Adrenal gland (tissue), 12 donors: ENCODE data around the gene HPSE. TPM values are rescaled to one million over a fixed set of nuclear protein-coding genes. Genes with fewer than 3 reads are reported as not detected.
A peak's percentile ranks its signal among the peaks of the same experiment; 100 is the strongest.

Experiments used
- DNase-seq, 7 donors: peaks; one replicate each; pipeline ENCODE4 v3.0.0-alpha.2; 2019 to 2020
- H3K27ac ChIP-seq, 5 donors: fragments of 200-600 bp; sonication (generic) in 4 of 5; 1 replicate in 3 of 5; 2 replicates in 2 of 5; pipeline versions ENCODE4 v1.5.1 to v1.8.0; 2016 to 2020; ENCODE audit warnings: mild to moderate bottlenecking in 1 of 5
- H3K27me3 ChIP-seq: fragments of 200-600 bp; 2 replicates; pipeline ENCODE4 v1.8.0; 2021
- H3K36me3 ChIP-seq, 2 donors: fragments of 200-600 bp; replicated peaks in 1 of 2; 1 replicate in 1 of 2; 2 replicates in 1 of 2; pipeline versions ENCODE4 v1.5.1 to v1.8.0; 2018 to 2022
- H3K4me1 ChIP-seq, 2 donors: fragments of 200-600 bp; replicated peaks in 1 of 2; 1 replicate in 1 of 2; 2 replicates in 1 of 2; pipeline versions ENCODE4 v1.5.1 to v1.8.0; 2018 to 2021
- H3K4me3 ChIP-seq, 4 donors: fragments of 200-600 bp; sonication (generic) in 3 of 4; one replicate each; pipeline ENCODE4 v1.5.1; 2016 to 2018
- H3K9me3 ChIP-seq, 3 donors: fragments of 200-600 bp; sonication (generic) in 1 of 3; replicated peaks in 1 of 3; 1 replicate in 2 of 3; 2 replicates in 1 of 3; pipeline versions ENCODE4 v1.5.1 to v1.8.0; 2016 to 2021
- CTCF ChIP-seq, 6 experiments: fragments of 450-650 bp in 4 of 6; fragments of 200-600 bp in 2 of 6; sonication (generic) in 1 of 6; IDR thresholded peaks; 1 replicate in 5 of 6; 2 replicates in 1 of 6; pipeline versions ENCODE4 v1.5.1 to v1.8.0; 2016 to 2021; ENCODE audit warnings: antibody characterized with exemption in 6 of 6, mild to moderate bottlenecking in 2 of 6, moderate library complexity in 1 of 6
- POLR2A ChIP-seq, 2 donors: fragments of 450-650 bp; IDR thresholded peaks; one replicate each; pipeline ENCODE4 v1.6.1; 2017; ENCODE audit warnings: antibody characterized with exemption in 2 of 2, mild to moderate bottlenecking in 2 of 2, moderate library complexity in 1 of 2
- WGBS, 4 donors: extraction: QIAGEN DNeasy Blood & Tissue Kit in 2 of 4; methylation state at CpG; one replicate each; pipeline versions ENCODE4 v1.1.5 to v1.1.7; 2013 to 2017; 5-methylcytosine and 5-hydroxymethylcytosine counted together
- intact Hi-C, 2 donors: fragments of 100-400 bp; cut with DNase I; formaldehyde crosslinking; loops; one replicate each; pipeline versions ENCODE4 v1.14.1 to v1.15.0; 2022 to 2023
- polyA plus RNA-seq, 3 donors: library from polyadenylated mRNA; stranded (reverse); fragments of 200-250 nt in 2 of 3; fragments of 350-450 nt in 1 of 3; fragmentation: Illumina TruSeq in 1 of 3; extraction: RNeasy Lipid Tissue Mini Kit (QIAGEN cat#74804) in 1 of 3; gene quantifications; one replicate each; pipeline ENCODE4 v1.2.3, GENCODE V29; 2013 to 2014
- total RNA-seq, 9 donors: library from RNA; depleted of rRNA in 4 of 9; stranded (reverse); fragments of >200 nt in 4 of 9; fragments of 120-200 nt in 1 of 9; fragmentation: NEBNext Ultra II Directional in 1 of 9; extraction: Animal tissue kit (Norgen Biotek cat#: 25700) in 1 of 9; gene quantifications; one replicate each; pipeline versions ENCODE4 v1.1.0 to v1.2.4, GENCODE V29; 2013 to 2023
- donor health status: healthy with polysubstance abuse.
- donor health status: Bipolar disorder and iron deficiency.
- donor health status: DM: yes; HTN: yes; CAD: no.
- donor health status: DM: no; HTN: no; CAD: no.
- donor health status: DM: no; HTN: no; CAD: no.
- donor health status: DM: yes; HTN: yes; CAD: no.

The HPSE gene
- total and polyA plus RNA-seq, 12 donors = 0.44 to 12.3 (median 3.8) TPM

- peaks cover 4 to 17% of the 10 kb centered on the region in 2 donors for H3K4me1 ChIP-seq
- TF ChIP-seq CTCF (IDR thresholded peaks at IDR 0.05) (no peak), POLR2A (IDR thresholded peaks at IDR 0.05) (no peak)
- WGBS, 4 donors = 88 to 93% (median 93%) methylated on average over 7 of the region's 7 CpGs
- H3K36me3 ChIP-seq = no peaks in the 10 kb centered on the region
- no peak overlapping the region for H3K4me3 ChIP-seq
- intact Hi-C loops = loop anchor here in 1 of 2 donors (10.0 kb wide), 1 partner anchor 93 kb away; the partner anchor contains the start of genes HELQ and MRPS18C
- no peak overlapping the region for H3K27ac ChIP-seq
- no peaks in the 10 kb centered on the region for H3K9me3 ChIP-seq
- no peaks in the 10 kb centered on the region for H3K27me3 ChIP-seq
- no peak for DNase-seq
Observed at GRCh38 chr4:83361416-83362103, 26.9 kb upstream of the HPSE start.

- no peaks in the 10 kb centered on the region for H3K36me3 ChIP-seq
- H3K27me3 ChIP-seq = no peaks in the 10 kb centered on the region
- 91 to 94% (median 93%) methylated on average over 4 of the region's 4 CpGs for WGBS, 4 donors
- no peak overlapping the region for H3K27ac ChIP-seq
- TF ChIP-seq POLR2A (IDR thresholded peaks at IDR 0.05) (no peak), CTCF (IDR thresholded peaks at IDR 0.05) (no peak)
- intact Hi-C loops = loop anchor here in 1 of 2 donors (10.0 kb wide), 1 partner anchor 95 kb away; the partner anchor contains the start of genes HELQ and MRPS18C
- no peak for DNase-seq
- H3K9me3 ChIP-seq = no peaks in the 10 kb centered on the region
- no peak overlapping the region for H3K4me3 ChIP-seq
- peaks cover 7 to 19% of the 10 kb centered on the region in 2 donors for H3K4me1 ChIP-seq
Observed at GRCh38 chr4:83360018-83360417, 25.4 kb upstream of the HPSE start.

- H3K9me3 ChIP-seq = peaks cover 0 to 8% (median 1%) of the 10 kb centered on the region in 3 donors
- intact Hi-C loops = no loop called here
- no peaks in the 10 kb centered on the region for H3K36me3 ChIP-seq
- TF ChIP-seq POLR2A (IDR thresholded peaks at IDR 0.05) (no peak), CTCF (IDR thresholded peaks at IDR 0.05) (no peak)
- no peaks in the 10 kb centered on the region for H3K27me3 ChIP-seq
- H3K27ac ChIP-seq = peak overlapping the region in 2 of 5 donors; percentile 73 to 81
- DNase-seq = no peak
- 71 to 84% (median 80%) methylated on average over 1 of the region's 1 CpG for WGBS, 4 donors
- no peak overlapping the region for H3K4me3 ChIP-seq
- peaks cover 7 to 19% of the 10 kb centered on the region in 2 donors for H3K4me1 ChIP-seq
Observed at GRCh38 chr4:83358410-83358809, 23.8 kb upstream of the HPSE start.

- H3K4me1 ChIP-seq = peaks cover 7 to 19% of the 10 kb centered on the region in 2 donors
- H3K27ac ChIP-seq = peak overlapping the region; percentile 10 to 86 (median 81)
- peaks cover 0 to 8% (median 4%) of the 10 kb centered on the region in 3 donors for H3K9me3 ChIP-seq
- no peaks in the 10 kb centered on the region for H3K36me3 ChIP-seq
- H3K4me3 ChIP-seq = no peak overlapping the region
- TF ChIP-seq POLR2A (IDR thresholded peaks at IDR 0.05) = peak in 1 of 2 donors; percentile 54
- no peak for TF ChIP-seq CTCF (IDR thresholded peaks at IDR 0.05)
- intact Hi-C loops = no loop called here
- WGBS, 4 donors = 37 to 44% (median 39%) methylated on average over 4 of the region's 4 CpGs
- peak in 1 of 7 donors; percentile 20 for DNase-seq
- H3K27me3 ChIP-seq = no peaks in the 10 kb centered on the region
Observed at GRCh38 chr4:83356899-83357661, 22.4 kb upstream of the HPSE start.
